ENCODE measurements around the gene FADS3.

DNA sequence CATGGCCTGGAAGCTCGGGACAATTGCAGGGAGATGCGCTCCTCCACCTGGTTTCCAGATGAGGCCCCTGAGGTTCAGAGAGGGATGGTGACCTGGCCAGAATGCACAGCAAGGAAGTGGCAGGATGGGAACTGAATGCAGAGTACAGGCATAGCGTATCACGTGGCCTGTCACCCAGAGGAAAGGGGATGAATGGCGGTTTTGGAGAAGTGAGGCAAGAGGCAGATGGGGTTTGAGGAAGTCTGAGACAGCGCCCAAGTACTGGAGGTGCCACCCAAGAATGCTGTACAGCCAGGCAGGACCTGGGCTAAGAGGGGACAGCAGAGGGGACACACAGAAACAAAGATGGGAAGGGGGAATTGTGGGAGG, 21.2 kb upstream of the FADS3 start:
- TF ChIP-seq, protein P1, sequence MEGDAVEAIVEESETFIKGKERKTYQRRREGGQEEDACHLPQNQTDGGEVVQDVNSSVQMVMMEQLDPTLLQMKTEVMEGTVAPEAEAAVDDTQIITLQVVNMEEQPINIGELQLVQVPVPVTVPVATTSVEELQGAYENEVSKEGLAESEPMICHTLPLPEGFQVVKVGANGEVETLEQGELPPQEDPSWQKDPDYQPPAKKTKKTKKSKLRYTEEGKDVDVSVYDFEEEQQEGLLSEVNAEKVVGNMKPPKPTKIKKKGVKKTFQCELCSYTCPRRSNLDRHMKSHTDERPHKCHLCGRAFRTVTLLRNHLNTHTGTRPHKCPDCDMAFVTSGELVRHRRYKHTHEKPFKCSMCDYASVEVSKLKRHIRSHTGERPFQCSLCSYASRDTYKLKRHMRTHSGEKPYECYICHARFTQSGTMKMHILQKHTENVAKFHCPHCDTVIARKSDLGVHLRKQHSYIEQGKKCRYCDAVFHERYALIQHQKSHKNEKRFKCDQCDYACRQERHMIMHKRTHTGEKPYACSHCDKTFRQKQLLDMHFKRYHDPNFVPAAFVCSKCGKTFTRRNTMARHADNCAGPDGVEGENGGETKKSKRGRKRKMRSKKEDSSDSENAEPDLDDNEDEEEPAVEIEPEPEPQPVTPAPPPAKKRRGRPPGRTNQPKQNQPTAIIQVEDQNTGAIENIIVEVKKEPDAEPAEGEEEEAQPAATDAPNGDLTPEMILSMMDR (IDR thresholded peaks at IDR 0.05; ENCODE audit: borderline replicate concordance, extremely low read depth, low read length, poor library complexity, severe bottlenecking) = no peak
- no peak for TF ChIP-seq EZH2 (IDR thresholded peaks at IDR 0.05; ENCODE audit: borderline replicate concordance, low read depth, low read length, severe bottlenecking)
